ENCODE data around the gene MMP25.

- no peak for TF ChIP-seq EZH2phosphoT487 (IDR thresholded peaks at IDR 0.05; ENCODE audit: insufficient read depth, low read depth)
- TF ChIP-seq EZH2 (IDR thresholded peaks at IDR 0.05; ENCODE audit: insufficient read depth, poor library complexity, severe bottlenecking), result no peak
Measured at GRCh38 chr16:3000540-3000939, 45.8 kb upstream of the MMP25 start.

Data from GM23248 (cell line).